Measurements from ENCODE around the gene FCAR. TPM values are rescaled to one million over a fixed set of nuclear protein-coding genes. Genes with fewer than 3 reads are reported as not detected.
"Not testable (repeated sequence)": the region's sequence is repeated elsewhere in the genome, so short reads cannot be mapped to it uniquely, and the experiment has no call there.

Gene FCAR
- total and polyA plus RNA-seq, 2 experiments from 2014 or later, result not detected

DNA sequence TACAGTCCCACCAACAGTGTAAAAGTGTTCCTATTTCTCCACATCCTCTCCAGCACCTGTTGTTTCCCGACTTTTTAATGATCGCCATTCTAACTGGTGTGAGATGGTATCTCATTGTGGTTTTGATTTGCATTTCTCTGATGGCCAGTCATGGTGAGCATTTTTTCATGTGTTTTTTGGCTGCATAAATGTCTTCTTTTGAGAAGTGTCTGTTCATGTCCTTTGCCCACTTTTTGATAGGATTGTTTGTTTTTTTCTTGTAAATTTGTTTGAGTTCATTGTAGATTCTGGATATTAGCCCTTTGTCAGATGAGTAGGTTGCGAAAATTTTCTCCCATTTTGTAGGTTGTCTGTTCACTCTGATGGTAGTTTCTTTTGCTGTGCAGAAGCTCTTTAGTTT, 10.6 kb upstream of the FCAR start:
- WGBS, 2 experiments (ENCODE audit: low coverage in 1 of 2, low lambda C conversion rate in 2 of 2, missing lambda C conversion rate in 2 of 2), result 58 to 65% methylated on average over 2 of the region's 3 CpGs
- H4K20me1 ChIP-seq (ENCODE audit: insufficient read depth), result not testable (repeated sequence)

DNA sequence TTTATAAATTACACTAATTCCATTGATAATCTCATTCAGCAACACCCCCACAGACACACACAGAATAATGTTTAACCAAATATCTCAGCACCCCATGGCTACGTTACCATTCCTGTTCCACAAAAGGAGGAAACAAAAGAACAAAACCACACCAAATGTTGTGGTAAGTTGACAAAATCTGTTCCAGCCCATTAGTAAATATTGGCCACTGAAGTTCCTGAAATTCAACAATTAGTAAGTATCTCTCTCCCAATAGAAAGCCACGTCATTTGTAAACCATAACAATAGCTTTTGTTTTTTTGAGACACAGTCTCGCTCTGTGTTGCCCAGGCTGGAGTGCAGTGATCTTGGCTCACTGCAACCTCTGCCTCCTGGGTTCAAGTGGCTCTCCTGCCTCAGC, 2.3 kb upstream of the FCAR start:
- no peaks in the 10 kb centered on the region for H3F3A ChIP-seq (ENCODE audit: insufficient read depth)
- H3K9me3 ChIP-seq (ENCODE audit: low read depth), result no peaks in the 10 kb centered on the region
- no peaks in the 10 kb centered on the region for H4K20me1 ChIP-seq (ENCODE audit: insufficient read depth)
- no peak overlapping the region for H3K9ac ChIP-seq
- 30 to 34% methylated on average over 3 of the region's 3 CpGs for WGBS, 2 experiments (ENCODE audit: low coverage in 1 of 2, low lambda C conversion rate in 2 of 2, missing lambda C conversion rate in 2 of 2)
- no peaks in the 10 kb centered on the region for H3K27me3 ChIP-seq (replicated peaks; ENCODE audit: insufficient read depth)
- no peak overlapping the region for H2AFZ ChIP-seq
- H3K9me2 ChIP-seq (ENCODE audit: insufficient read depth), result no peaks in the 10 kb centered on the region
- no peak overlapping the region for H3K4me3 ChIP-seq
- no peak for TF ChIP-seq EZH2 (IDR thresholded peaks at IDR 0.05; ENCODE audit: insufficient read depth, poor library complexity, severe bottlenecking)
- TF ChIP-seq EZH2phosphoT487 (IDR thresholded peaks at IDR 0.05; ENCODE audit: insufficient read depth, low read depth), result no peak
- no peaks in the 10 kb centered on the region for H3K4me1 ChIP-seq (ENCODE audit: insufficient read depth)
- no peaks in the 10 kb centered on the region for H3K36me3 ChIP-seq (ENCODE audit: low read depth)
- no peak for DNase-seq
- in situ Hi-C loops (cut with MboI), result no loop called here
- no peaks in the 10 kb centered on the region for H3K79me2 ChIP-seq (ENCODE audit: insufficient read depth)
- no peak overlapping the region for H3K27ac ChIP-seq
- no peak overlapping the region for H3K4me2 ChIP-seq (ENCODE audit: unreplicated experiment)

More for the DNA sequence above, 10.6 kb upstream of the FCAR start:
- DNase-seq; H3K4me2 ChIP-seq (ENCODE audit: unreplicated experiment); H3K9me2 ChIP-seq (ENCODE audit: insufficient read depth); H3K36me3 ChIP-seq (ENCODE audit: low read depth); H2AFZ ChIP-seq; H3F3A ChIP-seq (ENCODE audit: insufficient read depth); H3K9me3 ChIP-seq (ENCODE audit: low read depth); in situ Hi-C loops (cut with MboI); H3K4me1 ChIP-seq (ENCODE audit: insufficient read depth); H3K79me2 ChIP-seq (ENCODE audit: insufficient read depth); H3K27me3 ChIP-seq (replicated peaks; ENCODE audit: insufficient read depth); H3K27ac ChIP-seq; H3K9ac ChIP-seq; H3K4me3 ChIP-seq: not testable (repeated sequence)

DNA sequence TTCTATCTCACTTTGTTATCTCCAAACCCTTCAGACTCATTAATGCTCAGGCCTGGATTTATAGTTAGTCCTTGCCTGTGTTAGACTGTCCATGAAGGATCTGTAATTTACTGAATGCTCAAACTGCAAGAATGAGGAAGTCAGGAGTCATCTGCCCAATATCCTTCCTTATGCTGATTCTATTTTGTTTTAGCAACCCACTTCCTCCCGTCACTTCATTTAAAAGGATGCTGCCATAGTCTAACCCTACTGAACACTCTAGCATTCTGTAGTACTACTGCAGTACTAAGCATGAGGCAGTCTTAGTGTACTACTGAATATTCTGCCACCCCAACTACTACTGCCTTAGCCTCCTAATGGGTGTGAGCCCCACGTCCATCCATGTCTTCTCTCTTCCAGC, 1.5 kb downstream of the FCAR start:
- no peaks in the 10 kb centered on the region for H3K79me2 ChIP-seq (ENCODE audit: insufficient read depth)
- no peak overlapping the region for H3K4me2 ChIP-seq (ENCODE audit: unreplicated experiment)
- H3K36me3 ChIP-seq (ENCODE audit: low read depth), result no peaks in the 10 kb centered on the region
- TF ChIP-seq EZH2phosphoT487 (IDR thresholded peaks at IDR 0.05; ENCODE audit: insufficient read depth, low read depth) (no peak), EZH2 (IDR thresholded peaks at IDR 0.05; ENCODE audit: insufficient read depth, poor library complexity, severe bottlenecking) (no peak)
- H2AFZ ChIP-seq, result no peak overlapping the region
- H3K27me3 ChIP-seq (replicated peaks; ENCODE audit: insufficient read depth), result no peaks in the 10 kb centered on the region
- H3K4me3 ChIP-seq, result no peak overlapping the region
- H3K4me1 ChIP-seq (ENCODE audit: insufficient read depth), result no peaks in the 10 kb centered on the region
- 6 to 12% methylated on average over 2 of the region's 2 CpGs for WGBS, 2 experiments (ENCODE audit: low coverage in 1 of 2, low lambda C conversion rate in 2 of 2, missing lambda C conversion rate in 2 of 2)
- no peak overlapping the region for H3K9ac ChIP-seq
- in situ Hi-C loops (cut with MboI), result no loop called here
- no peaks in the 10 kb centered on the region for H3F3A ChIP-seq (ENCODE audit: insufficient read depth)
- DNase-seq, result no peak
- H4K20me1 ChIP-seq (ENCODE audit: insufficient read depth), result no peaks in the 10 kb centered on the region
- H3K9me2 ChIP-seq (ENCODE audit: insufficient read depth), result no peaks in the 10 kb centered on the region
- H3K9me3 ChIP-seq (ENCODE audit: low read depth), result peaks cover 3% of the 10 kb centered on the region
- no peak overlapping the region for H3K27ac ChIP-seq

DNA sequence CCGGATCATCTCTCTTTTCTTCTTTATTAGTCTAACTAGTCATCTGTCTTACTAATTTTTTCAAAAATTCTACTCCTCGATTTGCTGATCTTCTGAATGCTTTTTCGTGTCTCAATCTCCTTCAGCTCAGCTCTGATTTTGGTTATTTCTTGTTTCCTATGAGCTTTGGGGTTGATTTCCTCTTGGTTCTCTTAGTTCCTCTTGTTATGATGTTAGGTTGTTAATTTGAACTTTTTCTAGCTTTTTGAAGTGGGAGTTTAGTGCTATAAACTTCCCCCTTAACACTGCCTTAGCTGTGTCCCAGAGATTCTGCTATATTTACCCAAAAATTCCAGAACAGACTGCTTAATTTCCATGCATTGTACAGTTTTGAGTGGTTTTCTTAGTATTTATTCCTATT, 3.4 kb downstream of the FCAR start:
- DNase-seq, result no peak
- H3K4me2 ChIP-seq (ENCODE audit: unreplicated experiment), result no peak overlapping the region
- H3K36me3 ChIP-seq (ENCODE audit: low read depth), result no peaks in the 10 kb centered on the region
- peaks cover 3% of the 10 kb centered on the region for H3K9me3 ChIP-seq (ENCODE audit: low read depth)
- H3K27ac ChIP-seq, result no peak overlapping the region
- no peaks in the 10 kb centered on the region for H3F3A ChIP-seq (ENCODE audit: insufficient read depth)
- H4K20me1 ChIP-seq (ENCODE audit: insufficient read depth), result no peaks in the 10 kb centered on the region
- no peaks in the 10 kb centered on the region for H3K79me2 ChIP-seq (ENCODE audit: insufficient read depth)
- no peak overlapping the region for H3K9ac ChIP-seq
- WGBS, 2 experiments (ENCODE audit: low coverage in 1 of 2, low lambda C conversion rate in 2 of 2, missing lambda C conversion rate in 2 of 2), result 12 to 16% methylated on average over 3 of the region's 3 CpGs
- in situ Hi-C loops (cut with MboI), result no loop called here
- no peak overlapping the region for H3K4me3 ChIP-seq
- TF ChIP-seq EZH2 (IDR thresholded peaks at IDR 0.05; ENCODE audit: insufficient read depth, poor library complexity, severe bottlenecking) (no peak), EZH2phosphoT487 (IDR thresholded peaks at IDR 0.05; ENCODE audit: insufficient read depth, low read depth) (no peak)
- H3K4me1 ChIP-seq (ENCODE audit: insufficient read depth), result no peaks in the 10 kb centered on the region
- H3K27me3 ChIP-seq (replicated peaks; ENCODE audit: insufficient read depth), result no peaks in the 10 kb centered on the region
- H3K9me2 ChIP-seq (ENCODE audit: insufficient read depth), result no peaks in the 10 kb centered on the region
- no peak overlapping the region for H2AFZ ChIP-seq

DNA sequence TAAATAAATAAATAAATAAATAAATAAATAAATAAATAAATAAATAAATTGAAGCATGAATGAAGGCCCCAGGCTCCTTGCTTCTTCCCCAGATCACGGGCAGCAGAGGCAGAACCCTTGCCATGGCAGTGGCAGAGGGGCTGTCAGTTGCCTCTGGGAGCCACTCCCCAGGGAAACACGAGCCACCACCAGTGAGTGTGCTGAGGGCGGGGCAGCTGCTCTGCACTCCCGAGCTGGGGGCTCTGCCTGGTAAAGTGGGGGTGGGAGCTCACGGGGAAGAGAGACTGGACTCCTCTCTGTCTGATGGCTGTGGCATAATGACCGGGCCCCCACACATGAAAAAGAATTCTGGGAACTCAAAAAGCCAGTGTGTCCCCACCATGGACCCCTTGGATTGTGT, 7.8 kb downstream of the FCAR start:
- Histone ChIP-seq H3K4me1 (ENCODE audit: insufficient read depth) (no peaks in the 10 kb centered on the region), H3F3A (ENCODE audit: insufficient read depth) (no peaks in the 10 kb centered on the region), H4K20me1 (ENCODE audit: insufficient read depth) (no peaks in the 10 kb centered on the region), H3K36me3 (ENCODE audit: low read depth) (no peaks in the 10 kb centered on the region), H3K9ac (no peak overlapping the region), H3K27me3 (replicated peaks; ENCODE audit: insufficient read depth) (no peaks in the 10 kb centered on the region), H3K4me3 (no peak overlapping the region), H3K27ac (no peak overlapping the region), H3K79me2 (ENCODE audit: insufficient read depth) (no peaks in the 10 kb centered on the region), H3K9me2 (ENCODE audit: insufficient read depth) (no peaks in the 10 kb centered on the region), H3K9me3 (ENCODE audit: low read depth) (peaks cover 3% of the 10 kb centered on the region), H2AFZ (no peak overlapping the region), H3K4me2 (ENCODE audit: unreplicated experiment) (no peak overlapping the region)
- TF ChIP-seq EZH2phosphoT487 (IDR thresholded peaks at IDR 0.05; ENCODE audit: insufficient read depth, low read depth) (no peak), EZH2 (IDR thresholded peaks at IDR 0.05; ENCODE audit: insufficient read depth, poor library complexity, severe bottlenecking) (no peak)
- no peak for DNase-seq
- 32 to 38% methylated on average over 6 of the region's 6 CpGs for WGBS, 2 experiments (ENCODE audit: low coverage in 1 of 2, low lambda C conversion rate in 2 of 2, missing lambda C conversion rate in 2 of 2)
- in situ Hi-C loops (cut with MboI), result no loop called here
